Kidney (tissue), 14 donors: ENCODE measurements around the gene CLIC4. TPM values are rescaled to one million over a fixed set of nuclear protein-coding genes. Genes with fewer than 3 reads are reported as not detected.

Experiments
- DNase-seq, 5 donors: peaks; one replicate each; pipeline ENCODE4 v3.0.0-alpha.2; 2013 to 2020
- FAIRE-seq: peaks from 2 replicates; lab custom pipeline; 2012; peaks lifted over from hg19 to GRCh38; lab: Jason Lieb, UNC
- H3K27ac ChIP-seq, 2 donors: one replicate each; pipeline ENCODE4 v1.7.0; 2013; ENCODE audit warnings: low read depth in 2 of 2, low read length in 2 of 2, inconsistent platforms in 1 of 2
- H3K27me3 ChIP-seq: one replicate; pipeline ENCODE4 v1.7.1; 2013; ENCODE audit warnings: low read length, inconsistent platforms; ENCODE audit not compliant: control insufficient read depth, insufficient read depth
- H3K36me3 ChIP-seq, 3 donors: one replicate each; pipeline versions ENCODE4 v1.7.0 to v1.7.1; 2013; ENCODE audit warnings: low read length in 3 of 3, control low read depth in 1 of 3, inconsistent platforms in 1 of 3; ENCODE audit not compliant: insufficient read depth in 3 of 3, control insufficient read depth in 2 of 3
- H3K4me1 ChIP-seq, 3 donors: one replicate each; pipeline versions ENCODE4 v1.7.0 to v1.7.1; 2013; ENCODE audit warnings: low read length in 3 of 3, inconsistent platforms in 1 of 3, low read depth in 1 of 3; ENCODE audit not compliant: control insufficient read depth in 2 of 3, insufficient read depth in 2 of 3
- H3K4me3 ChIP-seq, 3 donors: one replicate each; pipeline versions ENCODE4 v1.7.0 to v1.8.1; 2013; ENCODE audit warnings: low read length in 3 of 3, control low read depth in 1 of 3, inconsistent platforms in 1 of 3
- H3K9ac ChIP-seq, 3 donors: one replicate each; pipeline versions ENCODE4 v1.7.0 to v1.7.1; 2013; ENCODE audit warnings: low read length in 3 of 3, control low read depth in 1 of 3, inconsistent platforms in 1 of 3
- H3K9me3 ChIP-seq, 3 donors: one replicate each; pipeline versions ENCODE4 v1.7.0 to v1.7.1; 2013; ENCODE audit warnings: low read length in 3 of 3, control low read depth in 1 of 3, inconsistent platforms in 1 of 3; ENCODE audit not compliant: control insufficient read depth in 2 of 3, insufficient read depth in 1 of 3
- CTCF ChIP-seq: IDR thresholded peaks from 3 replicates; pipeline ENCODE4 v1.5.1; 2012; ENCODE audit warnings: mild to moderate bottlenecking, moderate library complexity, borderline replicate concordance; ENCODE audit not compliant: insufficient read depth; ENCODE audit errors: extremely low read depth
- intact Hi-C: fragments of 100-400 bp; cut with DNase I; formaldehyde crosslinking; loops from one replicate; pipeline ENCODE4 v1.11.1; 2022
- polyA plus RNA-seq: library from polyadenylated mRNA; stranded (reverse); fragments of 350-450 nt; fragmentation: Illumina TruSeq; extraction: RNeasy Lipid Tissue Mini Kit (QIAGEN cat#74804); gene quantifications from one replicate; pipeline ENCODE4 v1.2.3, GENCODE V29; 2014; ENCODE audit warnings: low read depth, low replicate concordance; ENCODE audit not compliant: insufficient read depth
- total RNA-seq: library from RNA; stranded (reverse); fragmentation: NEBNext Ultra II Directional; extraction: Animal tissue kit (Norgen Biotek cat#: 25700); gene quantifications from one replicate; pipeline ENCODE4 v1.2.1, GENCODE V29; 2021
- donor health status: control.
- donor health status: control.
- donor health status: control.
- donor health status: control.
- donor health status: control.
- donor health status: DM: yes; HTN: yes; CAD: no.
- donor health status: Normal renal cell carcinoma (clear cell type).

The CLIC4 gene
- total and polyA plus RNA-seq, 2 donors from 2014 or later: 72.7 to 315 TPM

- no peak for TF ChIP-seq CTCF
- no peak overlapping the region for H3K9ac ChIP-seq
- intact Hi-C loops: no loop called here
- DNase-seq: no peak
- H3K4me3 ChIP-seq: no peak overlapping the region
- H3K4me1 ChIP-seq: peaks cover 0 to 4% (median 0%) of the 10 kb centered on the region in 3 donors
- no peaks in the 10 kb centered on the region for H3K9me3 ChIP-seq
- no peaks in the 10 kb centered on the region for H3K36me3 ChIP-seq
- no peaks in the 10 kb centered on the region for H3K27me3 ChIP-seq
- H3K27ac ChIP-seq: no peak overlapping the region
- FAIRE-seq: no peak
Measured at GRCh38 chr1:24866211-24867083, 121.2 kb downstream of the CLIC4 start.

- Histone ChIP-seq H3K27me3 (no peaks in the 10 kb centered on the region), H3K27ac (no peak overlapping the region), H3K4me3 (no peak overlapping the region), H3K36me3 (no peaks in the 10 kb centered on the region), H3K9me3 (no peaks in the 10 kb centered on the region), H3K9ac (no peak overlapping the region), H3K4me1 (peaks cover 0 to 4% (median 0%) of the 10 kb centered on the region in 3 donors)
- intact Hi-C loops: no loop called here
- DNase-seq: no peak
- no peak for TF ChIP-seq CTCF
- no peak for FAIRE-seq
Measured at GRCh38 chr1:24867084-24867870, 122.0 kb downstream of the CLIC4 start.

- peaks cover 0 to 4% (median 0%) of the 10 kb centered on the region in 3 donors for H3K4me1 ChIP-seq
- intact Hi-C loops: no loop called here
- no peaks in the 10 kb centered on the region for H3K36me3 ChIP-seq
- no peaks in the 10 kb centered on the region for H3K27me3 ChIP-seq
- no peak for TF ChIP-seq CTCF
- H3K27ac ChIP-seq: no peak overlapping the region
- H3K9me3 ChIP-seq: no peaks in the 10 kb centered on the region
- FAIRE-seq (no peak), DNase-seq (peak in 1 of 5 donors; percentile 20)
- no peak overlapping the region for H3K4me3 ChIP-seq
- no peak overlapping the region for H3K9ac ChIP-seq
Measured at GRCh38 chr1:24868016-24868875, 123.0 kb downstream of the CLIC4 start.
